A549 (cell line): ENCODE measurements around the gene GRIK1. TPM values are rescaled to one million over a fixed set of nuclear protein-coding genes. Genes with fewer than 3 reads are reported as not detected.

Experiments used
- ATAC-seq, 2 experiments: fragments of 200-7000 bp in 1 of 2; fragments of >200 bp in 1 of 2; cut with Nextera tagmentation in 1 of 2; cut with Tn5 transposase in 1 of 2; 3 replicates each; pipeline versions ENCODE4 v1.8.0 to v1.9.1; 2018 to 2020; ENCODE audit warnings: mild to moderate bottlenecking in 1 of 2, moderate library complexity in 1 of 2
- CTCF ChIA-PET: fragments of 300-600 bp; sonication (Branson Sonifier 250); formaldehyde crosslinking; extraction: SDS; loops from one replicate; lab custom pipeline; 2021; ENCODE audit warnings: antibody characterized with exemption, inconsistent platforms; lab: Yijun Ruan, JAX
- POLR2A ChIA-PET: fragments of 350-600 bp; formaldehyde crosslinking; extraction: SDS; loops from one replicate; lab custom pipeline; 2021; ENCODE audit warnings: antibody characterized with exemption, inconsistent platforms; lab: Yijun Ruan, JAX
- DNase-seq, 2 experiments: peaks; one replicate each; pipeline versions ENCODE4 v3.0.0 to v3.0.0-alpha.2; 2011 to 2016; ENCODE audit warnings: low read depth in 1 of 2, low spot score in 1 of 2
- FAIRE-seq: peaks from 2 replicates; lab custom pipeline; 2011; peaks lifted over from hg19 to GRCh38; lab: Jason Lieb, UNC
- H3K27ac ChIP-seq, 2 experiments: fragments of >200 bp; sonication (Bioruptor Twin); formaldehyde crosslinking; 3 replicates each; pipeline ENCODE4 v1.5.1; 2016 to 2017
- H3K4me1 ChIP-seq: fragments of >200 bp; sonication (Bioruptor Twin); formaldehyde crosslinking; 3 replicates; pipeline ENCODE4 v1.6.1; 2016
- H3K4me2 ChIP-seq: fragments of >200 bp; sonication (Bioruptor Twin); formaldehyde crosslinking; 3 replicates; pipeline ENCODE4 v1.6.1; 2016
- H3K4me3 ChIP-seq: fragments of >200 bp; sonication (Bioruptor Twin); formaldehyde crosslinking; 3 replicates; pipeline ENCODE4 v1.5.1; 2016
- H3K9me3 ChIP-seq: fragments of >200 bp; sonication (Bioruptor Twin); formaldehyde crosslinking; 3 replicates; pipeline ENCODE4 v1.6.1; 2016
- CBX8 ChIP-seq: fragments of 200-600 bp; sonication (generic); IDR thresholded peaks from 2 replicates; pipeline ENCODE4 v1.6.1; 2016
- CHD2 ChIP-seq: fragments of 150-350 bp; IDR thresholded peaks from 2 replicates; pipeline ENCODE4 v1.6.1; 2014; ENCODE audit warnings: low read length; ENCODE audit not compliant: partially characterized antibody
- CHD4 ChIP-seq: fragments of 200-600 bp; sonication (generic); IDR thresholded peaks from 2 replicates; pipeline ENCODE4 v1.6.1; 2016; ENCODE audit warnings: antibody characterized with exemption, mild to moderate bottlenecking, borderline replicate concordance
- EHF ChIP-seq: fragments of 250-450 bp; sonication (Bioruptor Pico); IDR thresholded peaks from 2 replicates; pipeline ENCODE4 v1.5.0; 2020; ENCODE audit warnings: mild to moderate bottlenecking
- FOSB ChIP-seq: fragments of 250-450 bp; sonication (Bioruptor Pico); IDR thresholded peaks from 2 replicates; pipeline ENCODE4 v1.5.0; 2020; ENCODE audit warnings: mild to moderate bottlenecking, moderate library complexity
- FOXS1 ChIP-seq: fragments of 250-450 bp; sonication (Bioruptor Pico); IDR thresholded peaks from 2 replicates; pipeline ENCODE4 v1.5.0; 2020; ENCODE audit warnings: mild to moderate bottlenecking, moderate library complexity
- HOXA7 ChIP-seq: fragments of 250-450 bp; sonication (Bioruptor Pico); IDR thresholded peaks from 2 replicates; pipeline ENCODE4 v1.5.0; 2020; ENCODE audit warnings: mild to moderate bottlenecking, moderate library complexity
- HOXB5 ChIP-seq: fragments of 250-450 bp; sonication (Bioruptor Pico); IDR thresholded peaks from 2 replicates; pipeline ENCODE4 v1.5.0; 2020; ENCODE audit warnings: mild to moderate bottlenecking, moderate library complexity
- KDM5A ChIP-seq: fragments of 200-600 bp; sonication (generic); IDR thresholded peaks from 2 replicates; pipeline ENCODE4 v1.6.1; 2016; ENCODE audit warnings: antibody characterized with exemption, mild to moderate bottlenecking
- SREBF2 ChIP-seq: fragments of 450-650 bp; IDR thresholded peaks from 2 replicates; pipeline ENCODE4 v1.6.1; 2014; ENCODE audit warnings: mild to moderate bottlenecking, moderate library complexity
- WGBS: methylation state at CpG from one replicate; pipeline ENCODE4 v1.1.6; 2017; ENCODE audit errors: missing lambda C conversion rate; 5-methylcytosine and 5-hydroxymethylcytosine counted together
- polyA plus RNA-seq, 4 experiments: library from polyadenylated mRNA; depleted of rRNA in 3 of 4; stranded (reverse); fragments of >200 nt; fragmentation: RNase III in 1 of 4; extraction: RNeasy Plus Mini Kit Qiagen cat#74134 plus additional on column Dnase treatment in 1 of 4; gene quantifications; 2 replicates in 3 of 4; 3 replicates in 1 of 4; pipeline ENCODE4 v1.2.3, GENCODE V29; 2011 to 2017
- TF ChIP-seq, protein P1 (sequence below): fragments of 250-450 bp; sonication (Bioruptor Pico); IDR thresholded peaks from 2 replicates; pipeline ENCODE4 v1.5.0; 2021; ENCODE audit warnings: mild to moderate bottlenecking, moderate library complexity, borderline replicate concordance
- TF ChIP-seq, protein P2 (sequence below): fragments of 450-650 bp; IDR thresholded peaks from 2 replicates; pipeline ENCODE4 v1.6.1; 2014; ENCODE audit warnings: antibody characterized with exemption
- TF ChIP-seq, protein P3 (sequence below): IDR thresholded peaks from 2 replicates; pipeline ENCODE4 v1.6.1; 2012; ENCODE audit warnings: low read depth, borderline replicate concordance
- TF ChIP-seq, protein P4 (sequence below): fragments of 200-600 bp; sonication (generic); IDR thresholded peaks from 2 replicates; pipeline ENCODE4 v1.6.1; 2016; ENCODE audit warnings: antibody characterized with exemption, mild to moderate bottlenecking, moderate library complexity

GRIK1 gene
- polyA plus RNA-seq, 2 of the 4 experiments (the other 2 are of a cell fraction) = not detected

DNA sequence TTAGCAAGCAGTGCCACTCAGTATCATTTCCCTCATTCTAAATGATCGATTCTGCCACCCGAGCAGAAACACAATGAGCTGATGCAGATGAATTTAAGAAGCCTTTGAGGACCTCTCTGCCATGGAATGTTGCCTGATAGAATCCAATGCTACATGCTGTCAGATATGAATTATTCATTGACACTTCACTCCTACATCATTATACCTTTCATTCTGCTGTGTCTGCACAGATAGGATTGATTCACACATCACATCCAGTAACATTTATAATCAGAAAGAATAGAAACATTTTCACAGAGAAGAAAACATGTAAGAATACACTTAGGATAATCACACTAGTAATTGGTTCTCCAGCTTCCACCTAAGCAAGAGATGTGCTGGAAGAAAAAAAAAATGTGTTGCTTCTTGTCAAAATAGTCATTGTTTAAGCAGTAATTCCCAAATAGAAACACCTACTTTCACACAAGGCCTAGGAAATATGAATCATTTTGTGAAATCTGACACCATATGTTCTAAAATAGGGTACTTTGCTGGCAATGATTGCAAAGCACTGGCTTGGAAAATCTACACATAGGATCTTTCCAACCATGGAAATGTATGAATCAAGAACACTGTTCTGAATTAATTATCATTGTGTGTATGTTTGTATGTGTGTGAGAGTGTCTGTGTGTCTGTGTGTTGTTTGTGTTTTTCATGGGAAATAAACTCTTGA, 110.1 kb downstream of the GRIK1 start:
- H3K4me2 ChIP-seq = no peak overlapping the region
- POLR2A ChIA-PET = no interaction called here
- no peaks in the 10 kb centered on the region for H3K4me1 ChIP-seq
- no peak for ATAC-seq
- TF ChIP-seq CHD2 (no peak), FOXS1 (no peak), HOXA7 (CRISPR knock-in tag) (no peak), KDM5A (no peak)
- TF ChIP-seq, protein P1, sequence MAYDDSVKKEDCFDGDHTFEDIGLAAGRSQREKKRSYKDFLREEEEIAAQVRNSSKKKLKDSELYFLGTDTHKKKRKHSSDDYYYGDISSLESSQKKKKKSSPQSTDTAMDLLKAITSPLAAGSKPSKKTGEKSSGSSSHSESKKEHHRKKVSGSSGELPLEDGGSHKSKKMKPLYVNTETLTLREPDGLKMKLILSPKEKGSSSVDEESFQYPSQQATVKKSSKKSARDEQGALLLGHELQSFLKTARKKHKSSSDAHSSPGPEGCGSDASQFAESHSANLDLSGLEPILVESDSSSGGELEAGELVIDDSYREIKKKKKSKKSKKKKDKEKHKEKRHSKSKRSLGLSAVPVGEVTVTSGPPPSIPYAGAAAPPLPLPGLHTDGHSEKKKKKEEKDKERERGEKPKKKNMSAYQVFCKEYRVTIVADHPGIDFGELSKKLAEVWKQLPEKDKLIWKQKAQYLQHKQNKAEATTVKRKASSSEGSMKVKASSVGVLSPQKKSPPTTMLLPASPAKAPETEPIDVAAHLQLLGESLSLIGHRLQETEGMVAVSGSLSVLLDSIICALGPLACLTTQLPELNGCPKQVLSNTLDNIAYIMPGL (CRISPR knock-in tag) = no peak
- TF ChIP-seq, protein P2, sequence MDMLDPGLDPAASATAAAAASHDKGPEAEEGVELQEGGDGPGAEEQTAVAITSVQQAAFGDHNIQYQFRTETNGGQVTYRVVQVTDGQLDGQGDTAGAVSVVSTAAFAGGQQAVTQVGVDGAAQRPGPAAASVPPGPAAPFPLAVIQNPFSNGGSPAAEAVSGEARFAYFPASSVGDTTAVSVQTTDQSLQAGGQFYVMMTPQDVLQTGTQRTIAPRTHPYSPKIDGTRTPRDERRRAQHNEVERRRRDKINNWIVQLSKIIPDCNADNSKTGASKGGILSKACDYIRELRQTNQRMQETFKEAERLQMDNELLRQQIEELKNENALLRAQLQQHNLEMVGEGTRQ = no peak
- TF ChIP-seq, protein P3, sequence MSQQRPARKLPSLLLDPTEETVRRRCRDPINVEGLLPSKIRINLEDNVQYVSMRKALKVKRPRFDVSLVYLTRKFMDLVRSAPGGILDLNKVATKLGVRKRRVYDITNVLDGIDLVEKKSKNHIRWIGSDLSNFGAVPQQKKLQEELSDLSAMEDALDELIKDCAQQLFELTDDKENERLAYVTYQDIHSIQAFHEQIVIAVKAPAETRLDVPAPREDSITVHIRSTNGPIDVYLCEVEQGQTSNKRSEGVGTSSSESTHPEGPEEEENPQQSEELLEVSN = no peak
- TF ChIP-seq, all 56 proteins: peak for 0
- H3K4me3 ChIP-seq = no peak overlapping the region
- H3K9me3 ChIP-seq = no peaks in the 10 kb centered on the region
- FAIRE-seq (no peak), DNase-seq (no peak)
- CTCF ChIA-PET = no interaction called here
- H3K27ac ChIP-seq = no peak overlapping the region
- WGBS = 0% methylated on average over 2 of the region's 2 CpGs

DNA sequence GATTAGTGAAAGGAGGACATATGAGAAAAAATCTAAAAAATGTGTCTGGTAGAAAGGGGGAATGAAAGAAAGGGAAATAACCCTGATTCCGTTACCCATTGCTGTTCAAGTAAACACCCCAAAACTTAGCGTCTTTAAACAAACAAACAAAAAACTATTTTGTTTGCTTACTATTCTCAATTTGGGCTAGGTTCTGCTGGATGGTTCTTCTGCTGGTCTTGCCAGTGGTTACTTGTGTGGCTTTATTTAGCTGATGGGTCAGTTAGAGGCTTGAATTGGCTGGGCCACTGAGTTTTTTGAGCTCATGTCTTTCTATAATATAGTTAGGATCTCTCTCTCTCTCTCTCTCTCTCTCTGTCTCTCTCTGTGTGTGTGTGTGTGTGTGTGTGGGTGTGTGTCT, 112.1 kb downstream of the GRIK1 start:
- CTCF ChIA-PET = no interaction called here
- Histone ChIP-seq H3K9me3 (no peaks in the 10 kb centered on the region), H3K4me2 (no peak overlapping the region), H3K4me3 (no peak overlapping the region), H3K27ac (no peak overlapping the region), H3K4me1 (no peaks in the 10 kb centered on the region)
- no peak for FAIRE-seq
- DNase-seq = no peak
- POLR2A ChIA-PET = no interaction called here
- no peak for ATAC-seq
- TF ChIP-seq FOXS1 = no peak
- TF ChIP-seq SREBF2 = no peak
- no peak for TF ChIP-seq EHF (CRISPR knock-in tag)
- TF ChIP-seq, protein P4, sequence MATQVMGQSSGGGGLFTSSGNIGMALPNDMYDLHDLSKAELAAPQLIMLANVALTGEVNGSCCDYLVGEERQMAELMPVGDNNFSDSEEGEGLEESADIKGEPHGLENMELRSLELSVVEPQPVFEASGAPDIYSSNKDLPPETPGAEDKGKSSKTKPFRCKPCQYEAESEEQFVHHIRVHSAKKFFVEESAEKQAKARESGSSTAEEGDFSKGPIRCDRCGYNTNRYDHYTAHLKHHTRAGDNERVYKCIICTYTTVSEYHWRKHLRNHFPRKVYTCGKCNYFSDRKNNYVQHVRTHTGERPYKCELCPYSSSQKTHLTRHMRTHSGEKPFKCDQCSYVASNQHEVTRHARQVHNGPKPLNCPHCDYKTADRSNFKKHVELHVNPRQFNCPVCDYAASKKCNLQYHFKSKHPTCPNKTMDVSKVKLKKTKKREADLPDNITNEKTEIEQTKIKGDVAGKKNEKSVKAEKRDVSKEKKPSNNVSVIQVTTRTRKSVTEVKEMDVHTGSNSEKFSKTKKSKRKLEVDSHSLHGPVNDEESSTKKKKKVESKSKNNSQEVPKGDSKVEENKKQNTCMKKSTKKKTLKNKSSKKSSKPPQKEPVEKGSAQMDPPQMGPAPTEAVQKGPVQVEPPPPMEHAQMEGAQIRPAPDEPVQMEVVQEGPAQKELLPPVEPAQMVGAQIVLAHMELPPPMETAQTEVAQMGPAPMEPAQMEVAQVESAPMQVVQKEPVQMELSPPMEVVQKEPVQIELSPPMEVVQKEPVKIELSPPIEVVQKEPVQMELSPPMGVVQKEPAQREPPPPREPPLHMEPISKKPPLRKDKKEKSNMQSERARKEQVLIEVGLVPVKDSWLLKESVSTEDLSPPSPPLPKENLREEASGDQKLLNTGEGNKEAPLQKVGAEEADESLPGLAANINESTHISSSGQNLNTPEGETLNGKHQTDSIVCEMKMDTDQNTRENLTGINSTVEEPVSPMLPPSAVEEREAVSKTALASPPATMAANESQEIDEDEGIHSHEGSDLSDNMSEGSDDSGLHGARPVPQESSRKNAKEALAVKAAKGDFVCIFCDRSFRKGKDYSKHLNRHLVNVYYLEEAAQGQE = no peak
- TF ChIP-seq HOXB5 (CRISPR knock-in tag) = no peak
- TF ChIP-seq FOSB = no peak
- no peak for TF ChIP-seq CHD4
- TF ChIP-seq CBX8 = no peak
- TF ChIP-seq, protein P3 = no peak
- 0% methylated on average over 2 of the region's 2 CpGs for WGBS
